H9 (cell line): Measurements from ENCODE around the gene ORMDL2. TPM values are rescaled to one million over a fixed set of nuclear protein-coding genes. Genes with fewer than 3 reads are reported as not detected.

Experiments used
- DNase-seq: peaks from one replicate; pipeline ENCODE4 v3.0.0-alpha.2; 2017
- H2AFZ ChIP-seq: one replicate; pipeline ENCODE4 v1.6.1; 2013; ENCODE audit warnings: mild to moderate bottlenecking, low read length, control low read depth, moderate library complexity
- H2AK5ac ChIP-seq: 2 replicates; pipeline ENCODE4 v1.6.1; 2013; ENCODE audit warnings: low read length, control low read depth, mixed read lengths; ENCODE audit not compliant: insufficient read length
- H2BK120ac ChIP-seq: one replicate; pipeline ENCODE4 v1.6.1; 2013; ENCODE audit warnings: low read depth, mild to moderate bottlenecking, low read length, control low read depth, inconsistent platforms; ENCODE audit not compliant: poor library complexity, severe bottlenecking
- H2BK12ac ChIP-seq: 2 replicates; pipeline ENCODE4 v1.6.1; 2013; ENCODE audit warnings: low read length, control low read depth, mixed read lengths, low read depth; ENCODE audit not compliant: insufficient read length
- H2BK15ac ChIP-seq: 2 replicates; pipeline ENCODE4 v1.6.1; 2013; ENCODE audit warnings: low read depth, low read length, control low read depth
- H2BK20ac ChIP-seq: one replicate; pipeline ENCODE4 v1.6.1; 2013; ENCODE audit warnings: low read depth, mild to moderate bottlenecking, low read length, control low read depth, inconsistent platforms; ENCODE audit not compliant: poor library complexity, severe bottlenecking
- H2BK5ac ChIP-seq: 2 replicates; pipeline ENCODE4 v1.6.1; 2013; ENCODE audit warnings: low read length, control low read depth, mixed read lengths; ENCODE audit not compliant: insufficient read length
- H3K14ac ChIP-seq: 2 replicates; pipeline ENCODE4 v1.6.1; 2013; ENCODE audit warnings: low read length, control low read depth; ENCODE audit not compliant: insufficient read depth
- H3K18ac ChIP-seq: 2 replicates; pipeline ENCODE4 v1.6.1; 2013; ENCODE audit warnings: low read depth, mild to moderate bottlenecking, mixed read lengths, low read length, control low read depth; ENCODE audit not compliant: insufficient read length
- H3K23ac ChIP-seq: 2 replicates; pipeline ENCODE4 v1.6.1; 2013; ENCODE audit warnings: low read length, control low read depth, mixed read lengths, low read depth; ENCODE audit not compliant: insufficient read length
- H3K23me2 ChIP-seq: 2 replicates; pipeline ENCODE4 v1.6.1; 2013; ENCODE audit warnings: low read depth, mild to moderate bottlenecking, mixed read lengths, low read length, control low read depth; ENCODE audit not compliant: insufficient read length, poor library complexity, severe bottlenecking
- H3K27ac ChIP-seq: 2 replicates; pipeline ENCODE4 v1.5.1; 2013; ENCODE audit warnings: low read length, control low read depth, mixed read lengths, low read depth; ENCODE audit not compliant: insufficient read length
- H3K27me3 ChIP-seq: 2 replicates; pipeline ENCODE4 v1.6.1; 2013; ENCODE audit warnings: low read length, control low read depth, inconsistent platforms; ENCODE audit not compliant: insufficient read depth
- H3K4ac ChIP-seq: 2 replicates; pipeline ENCODE4 v1.6.1; 2013; ENCODE audit warnings: low read depth, mild to moderate bottlenecking, control low read depth, inconsistent platforms, low read length, moderate library complexity
- H3K4me1 ChIP-seq: 2 replicates; pipeline ENCODE4 v1.6.1; 2013; ENCODE audit warnings: low read length, control low read depth, inconsistent platforms; ENCODE audit not compliant: insufficient read depth
- H3K4me2 ChIP-seq: 2 replicates; pipeline ENCODE4 v1.6.1; 2013; ENCODE audit warnings: low read length, control low read depth, mixed read lengths; ENCODE audit not compliant: insufficient read length, insufficient read depth
- H3K56ac ChIP-seq: 2 replicates; pipeline ENCODE4 v1.6.1; 2013; ENCODE audit warnings: low read depth, mild to moderate bottlenecking, mixed read lengths, low read length, control low read depth; ENCODE audit not compliant: insufficient read length
- H3K79me1 ChIP-seq: 2 replicates; pipeline ENCODE4 v1.6.1; 2013; ENCODE audit warnings: low read depth, mild to moderate bottlenecking, moderate library complexity, low read length, control low read depth, inconsistent platforms; ENCODE audit not compliant: insufficient read depth, poor library complexity, severe bottlenecking
- H3K79me2 ChIP-seq: 2 replicates; pipeline ENCODE4 v1.6.1; 2013; ENCODE audit warnings: low read length, control low read depth, inconsistent platforms; ENCODE audit not compliant: insufficient read depth
- H3K9ac ChIP-seq: 2 replicates; pipeline ENCODE4 v1.6.1; 2013; ENCODE audit warnings: low read length, control low read depth, mixed read lengths; ENCODE audit not compliant: insufficient read length; ENCODE audit errors: extremely low read depth
- H3K9me3 ChIP-seq: one replicate; pipeline ENCODE4 v1.6.1; 2013; ENCODE audit warnings: low read depth, low read length, inconsistent platforms; ENCODE audit not compliant: control insufficient read depth
- H3T11ph ChIP-seq: one replicate; pipeline ENCODE4 v1.6.1; 2013; ENCODE audit warnings: mild to moderate bottlenecking, low read length, control low read depth, inconsistent platforms
- H4K20me1 ChIP-seq: one replicate; pipeline ENCODE4 v1.6.1; 2013; ENCODE audit not compliant: control insufficient read depth, insufficient read length, insufficient read depth
- H4K5ac ChIP-seq: 2 replicates; pipeline ENCODE4 v1.6.1; 2013; ENCODE audit warnings: low read depth, mild to moderate bottlenecking, mixed read lengths, low read length, control low read depth; ENCODE audit not compliant: insufficient read length
- H4K8ac ChIP-seq: replicated peaks from 2 replicates; pipeline ENCODE4 v1.6.1; 2013; ENCODE audit warnings: low read length, control low read depth, mixed read lengths, low read depth; ENCODE audit not compliant: insufficient read length
- H4K91ac ChIP-seq: 2 replicates; pipeline ENCODE4 v1.6.1; 2013; ENCODE audit warnings: low read depth, mild to moderate bottlenecking, moderate library complexity, mixed read lengths, low read length, control low read depth; ENCODE audit not compliant: insufficient read length
- H3K27ac Mint-ChIP-seq, 3 experiments: 2 replicates in 2 of 3; 3 replicates in 1 of 3; pipeline ENCODE4 v1.8.0; 2020 to 2021; ENCODE audit warnings: mixed read lengths in 3 of 3, mild to moderate bottlenecking in 1 of 3, moderate library complexity in 1 of 3
- H3K27me3 Mint-ChIP-seq: 2 replicates; pipeline ENCODE4 v1.8.0; 2021; ENCODE audit warnings: low read depth, mild to moderate bottlenecking, moderate library complexity, mixed read lengths
- H3K36me3 Mint-ChIP-seq, 3 experiments: 2 replicates in 2 of 3; 3 replicates in 1 of 3; pipeline ENCODE4 v1.8.0; 2020 to 2021; ENCODE audit warnings: low read depth in 3 of 3, mixed read lengths in 3 of 3; ENCODE audit not compliant: insufficient read depth in 1 of 3
- H3K4me1 Mint-ChIP-seq, 2 experiments: 2 replicates each; pipeline ENCODE4 v1.8.0; 2020; ENCODE audit warnings: mixed read lengths in 2 of 2
- H3K4me3 Mint-ChIP-seq, 2 experiments: 2 replicates in 1 of 2; 3 replicates in 1 of 2; pipeline ENCODE4 v1.8.0; 2020 to 2021; ENCODE audit warnings: mild to moderate bottlenecking in 2 of 2, mixed read lengths in 2 of 2, moderate library complexity in 1 of 2
- H3K9me3 Mint-ChIP-seq, 2 experiments: 2 replicates in 1 of 2; 3 replicates in 1 of 2; pipeline ENCODE4 v1.8.0; 2020; ENCODE audit warnings: mild to moderate bottlenecking in 2 of 2, mixed read lengths in 2 of 2, moderate library complexity in 1 of 2
- whole genome bisulfite sequencing: extraction: QIAGEN DNeasy Blood & Tissue Kit; methylation state at CpG from one replicate; pipeline ENCODE4 v1.1.7; 2013; ENCODE audit warnings: missing lambda C conversion rate, low lambda C conversion rate, mixed read lengths; ENCODE audit not compliant: insufficient read length; ENCODE audit errors: extremely low coverage; 5-methylcytosine and 5-hydroxymethylcytosine counted together
- total RNA-seq: library from RNA; stranded (reverse); gene quantifications from 2 replicates; pipeline ENCODE4 v1.2.1, GENCODE V29; 2021
- TF ChIP-seq, protein P1 (sequence below): fragments of 200-600 bp; sonication (generic); conservative IDR thresholded peaks from 3 replicates; pipeline ENCODE4 v1.8.0; 2021; ENCODE audit warnings: antibody characterized with exemption, mild to moderate bottlenecking

The ORMDL2 gene
- total RNA-seq, 1 experiment from 2014 or later, result 51.3 TPM

DNA sequence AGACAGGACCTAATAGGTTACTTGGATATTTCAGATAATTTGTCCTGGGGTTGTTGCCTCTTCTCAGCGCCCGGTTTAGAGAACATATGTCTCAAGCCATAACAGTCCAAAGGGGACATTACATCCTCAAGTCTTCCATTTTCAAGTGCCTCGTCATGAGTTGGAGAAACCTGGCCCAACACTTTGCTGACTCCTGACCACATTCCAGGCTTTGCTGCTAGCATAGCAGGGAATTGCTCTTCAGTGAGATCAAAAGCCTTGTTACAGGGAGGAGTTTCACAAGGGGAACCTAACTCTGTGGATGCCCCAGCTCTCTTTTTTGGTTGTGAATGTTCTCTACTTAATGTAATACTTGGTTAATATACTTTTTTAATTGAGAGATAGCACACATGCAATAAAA lies 33.1 kb downstream of the ORMDL2 start:
- Histone ChIP-seq H3K79me1 (no peaks in the 10 kb centered on the region), H3K56ac (no peak overlapping the region), H4K5ac (no peak overlapping the region), H2BK5ac (no peak overlapping the region), H3K23ac (no peak overlapping the region), H3K27ac (no peak overlapping the region), H3K4ac (no peak overlapping the region), H3K9ac (no peak overlapping the region), H3K4me2 (no peak overlapping the region), H2AK5ac (no peak overlapping the region), H2BK12ac (no peak overlapping the region), H3K9me3 (no peaks in the 10 kb centered on the region), H3K27me3 (no peaks in the 10 kb centered on the region), H3K14ac (no peak overlapping the region), H4K20me1 (no peaks in the 10 kb centered on the region), H4K8ac (no peak overlapping the region), H3K23me2 (no peaks in the 10 kb centered on the region), H3K18ac (no peak overlapping the region), H3T11ph (no peak overlapping the region), H3K79me2 (no peaks in the 10 kb centered on the region), H2AFZ (no peak overlapping the region), H2BK120ac (no peak overlapping the region), H4K91ac (no peak overlapping the region), H2BK15ac (no peak overlapping the region), H2BK20ac (no peak overlapping the region), H3K4me1 (no peaks in the 10 kb centered on the region)
- DNase-seq, result no peak
- TF ChIP-seq, protein P1, sequence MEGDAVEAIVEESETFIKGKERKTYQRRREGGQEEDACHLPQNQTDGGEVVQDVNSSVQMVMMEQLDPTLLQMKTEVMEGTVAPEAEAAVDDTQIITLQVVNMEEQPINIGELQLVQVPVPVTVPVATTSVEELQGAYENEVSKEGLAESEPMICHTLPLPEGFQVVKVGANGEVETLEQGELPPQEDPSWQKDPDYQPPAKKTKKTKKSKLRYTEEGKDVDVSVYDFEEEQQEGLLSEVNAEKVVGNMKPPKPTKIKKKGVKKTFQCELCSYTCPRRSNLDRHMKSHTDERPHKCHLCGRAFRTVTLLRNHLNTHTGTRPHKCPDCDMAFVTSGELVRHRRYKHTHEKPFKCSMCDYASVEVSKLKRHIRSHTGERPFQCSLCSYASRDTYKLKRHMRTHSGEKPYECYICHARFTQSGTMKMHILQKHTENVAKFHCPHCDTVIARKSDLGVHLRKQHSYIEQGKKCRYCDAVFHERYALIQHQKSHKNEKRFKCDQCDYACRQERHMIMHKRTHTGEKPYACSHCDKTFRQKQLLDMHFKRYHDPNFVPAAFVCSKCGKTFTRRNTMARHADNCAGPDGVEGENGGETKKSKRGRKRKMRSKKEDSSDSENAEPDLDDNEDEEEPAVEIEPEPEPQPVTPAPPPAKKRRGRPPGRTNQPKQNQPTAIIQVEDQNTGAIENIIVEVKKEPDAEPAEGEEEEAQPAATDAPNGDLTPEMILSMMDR, result no peak
- Mint-ChIP-seq H3K36me3 (no peaks in the 10 kb centered on the region), H3K9me3 (no peaks in the 10 kb centered on the region), H3K4me1 (peaks cover 11 to 17% of the 10 kb centered on the region in 2 experiments), H3K27me3 (peaks cover 6% of the 10 kb centered on the region), H3K27ac (no peak overlapping the region), H3K4me3 (no peak overlapping the region)
- WGBS, result no CpG with 5 or more reads among the region's 3 CpGs
